SKM-1 (cell line): ENCODE measurements around the gene WRAP73.

ENCODE experiments used
- DNase-seq: peaks from one replicate; lab custom pipeline; 2025; ENCODE audit not compliant: unreplicated experiment; lab: John Stamatoyannopoulos, UW

Gene WRAP73

GRCh38 chr1:3650248-3651025, 534 bp upstream of the WRAP73 start:
- no peak for DNase-seq

- DNase-seq = no peak
Measured at GRCh38 chr1:3646596-3646995, 3.3 kb downstream of the WRAP73 start.

- no peak for DNase-seq
Measured at GRCh38 chr1:3645666-3646355, 4.1 kb downstream of the WRAP73 start.

GRCh38 chr1:3645247-3645646, 4.7 kb downstream of the WRAP73 start:
- DNase-seq = no peak

GRCh38 chr1:3644273-3644672, 5.6 kb downstream of the WRAP73 start:
- DNase-seq = no peak

GRCh38 chr1:3642919-3643675, 6.8 kb downstream of the WRAP73 start:
- DNase-seq = no peak

GRCh38 chr1:3641816-3642215, 8.1 kb downstream of the WRAP73 start:
- no peak for DNase-seq

GRCh38 chr1:3641046-3641760, 8.7 kb downstream of the WRAP73 start:
- DNase-seq = no peak

GRCh38 chr1:3640121-3640837, 9.6 kb downstream of the WRAP73 start:
- no peak for DNase-seq

GRCh38 chr1:3639397-3639911, 10.4 kb downstream of the WRAP73 start:
- no peak for DNase-seq

GRCh38 chr1:3638676-3639075, 11.2 kb downstream of the WRAP73 start:
- DNase-seq = no peak

GRCh38 chr1:3638027-3638426, 11.9 kb downstream of the WRAP73 start:
- no peak for DNase-seq

- DNase-seq = no peak
Measured at GRCh38 chr1:3636531-3636930, 13.4 kb downstream of the WRAP73 start.

GRCh38 chr1:3636080-3636479, 13.8 kb downstream of the WRAP73 start:
- no peak for DNase-seq

- no peak for DNase-seq
Measured at GRCh38 chr1:3634059-3634800, 15.7 kb downstream of the WRAP73 start.

- no peak for DNase-seq
Measured at GRCh38 chr1:3633344-3634058, 16.4 kb downstream of the WRAP73 start.

- DNase-seq = no peak
Measured at GRCh38 chr1:3632716-3633343, 17.1 kb downstream of the WRAP73 start.

- DNase-seq = no peak
Measured at GRCh38 chr1:3632298-3632697, 17.6 kb downstream of the WRAP73 start.
